Measurements from ENCODE around the gene MOGAT3.

Gene MOGAT3

DNA sequence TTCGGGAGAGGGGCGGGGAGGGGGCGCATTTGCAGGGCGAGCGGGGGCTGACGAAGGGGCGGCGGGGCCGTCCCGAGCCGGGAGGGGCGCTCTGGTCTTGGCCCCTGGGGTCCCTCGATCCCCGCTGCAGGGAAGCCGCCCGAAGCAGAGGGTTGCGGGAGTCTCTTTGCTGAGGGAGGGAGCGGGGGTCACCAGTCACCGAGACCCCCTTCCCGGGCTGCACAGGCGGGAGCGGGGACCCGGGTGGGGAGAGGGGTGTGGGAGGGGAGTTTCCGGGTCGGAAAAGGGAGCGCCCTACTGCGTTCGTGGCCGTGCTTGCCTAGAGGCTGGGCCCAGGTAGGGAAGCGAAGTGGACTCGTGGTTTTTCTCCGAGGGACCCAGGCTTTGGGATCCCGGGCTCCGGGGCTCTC, 46.1 kb downstream of the MOGAT3 start:
- Histone ChIP-seq H2AFZ (ENCODE audit: low read depth, low read length) (peak overlapping the region; percentile 29), H3K27me3 (ENCODE audit: control insufficient read depth in 1 of 2, insufficient read depth in 1 of 2, low read length in 2 of 2) (peaks cover 0 to 4% of the 10 kb centered on the region in 2 experiments), H3K4ac (ENCODE audit: low read depth in 1 of 2, low read length in 2 of 2) (peak overlapping the region in 1 of 2 experiments; percentile 42), H2BK15ac (ENCODE audit: low read depth, poor library complexity, severe bottlenecking) (peak overlapping the region; percentile 89), H2BK120ac (ENCODE audit: low read depth, low read length) (peak overlapping the region; percentile 54), H3K36me3 (ENCODE audit: control insufficient read depth in 1 of 2, insufficient read depth in 2 of 2, low read depth in 1 of 2, low read length in 2 of 2) (peaks cover 28 to 31% of the 10 kb centered on the region in 2 experiments), H3K4me1 (ENCODE audit: control insufficient read depth, insufficient read depth, low read depth, low read length) (peaks cover 20% of the 10 kb centered on the region), H4K8ac (ENCODE audit: low read length) (peak overlapping the region; percentile 52), H3K9ac (ENCODE audit: low read length) (peak overlapping the region; percentile 93), H3K9me3 (ENCODE audit: control insufficient read depth, low read length) (no peaks in the 10 kb centered on the region), H3K14ac (ENCODE audit: low read length in 2 of 2) (peak overlapping the region in 1 of 2 experiments; percentile 90), H2AK5ac (ENCODE audit: low read length, severe bottlenecking) (no peak overlapping the region), H3K4me2 (ENCODE audit: low read length, poor library complexity, severe bottlenecking) (peak overlapping the region; percentile 86), H3K79me1 (replicated peaks; ENCODE audit: low read length, poor library complexity, severe bottlenecking) (peaks cover 21% of the 10 kb centered on the region), H3K27ac (ENCODE audit: low read length, poor library complexity, severe bottlenecking) (peak overlapping the region; percentile 25), H2BK12ac (ENCODE audit: low read length in 2 of 2) (no peak overlapping the region), H3K18ac (ENCODE audit: low read depth in 1 of 2, low read length in 2 of 2) (peak overlapping the region; percentile 79 to 82), H3K4me3 (ENCODE audit: insufficient read depth in 1 of 2, low read depth in 1 of 2, low read length in 2 of 2) (peak overlapping the region; percentile 84 to 90), H2BK5ac (ENCODE audit: low read depth, low read length, poor library complexity, severe bottlenecking) (peak overlapping the region; percentile 81), H4K91ac (ENCODE audit: low read length) (peak overlapping the region; percentile 70), H3K23ac (ENCODE audit: low read length in 2 of 2) (peak overlapping the region in 1 of 2 experiments; percentile 23)
- WGBS: 1% methylated on average over 32 of the region's 34 CpGs
- DNase-seq: no peak

GRCh38 chr7:101153969-101154692, 46.7 kb downstream of the MOGAT3 start, which contains the start of gene AP1S1:
TSS of gene AP1S1 (plus strand) at chr7:101154476. CDS start at chr7:101154515, 39 bp downstream.
- Histone ChIP-seq H2BK12ac (ENCODE audit: low read length in 2 of 2) (peak within 1 kb of the TSS in 1 of 2 experiments; percentile 43), H3K23ac (ENCODE audit: low read length in 2 of 2) (peak within 1 kb of the TSS in 1 of 2 experiments; percentile 23), H3K4me2 (ENCODE audit: low read length, poor library complexity, severe bottlenecking) (peak within 1 kb of the TSS; percentile 86), H3K4me3 (ENCODE audit: insufficient read depth in 1 of 2, low read depth in 1 of 2, low read length in 2 of 2) (peak within 1 kb of the TSS; percentile 84 to 90), H3K4me1 (ENCODE audit: control insufficient read depth, insufficient read depth, low read depth, low read length) (peaks cover 16% of the 10 kb centered on the region), H2AK5ac (ENCODE audit: low read length, severe bottlenecking) (peak within 1 kb of the TSS; percentile 43), H2AFZ (ENCODE audit: low read depth, low read length) (peak within 1 kb of the TSS; percentile 29), H3K27me3 (ENCODE audit: control insufficient read depth in 1 of 2, insufficient read depth in 1 of 2, low read length in 2 of 2) (peaks cover 0 to 9% of the 10 kb centered on the region in 2 experiments), H3K27ac (ENCODE audit: low read length, poor library complexity, severe bottlenecking) (peak within 1 kb of the TSS; percentile 33), H3K79me1 (replicated peaks; ENCODE audit: low read length, poor library complexity, severe bottlenecking) (peaks cover 21% of the 10 kb centered on the region), H2BK5ac (ENCODE audit: low read depth, low read length, poor library complexity, severe bottlenecking) (peak within 1 kb of the TSS; percentile 81), H4K8ac (ENCODE audit: low read length) (peak within 1 kb of the TSS; percentile 52), H2BK15ac (ENCODE audit: low read depth, poor library complexity, severe bottlenecking) (peak within 1 kb of the TSS; percentile 89), H3K9ac (ENCODE audit: low read length) (peak within 1 kb of the TSS; percentile 93), H2BK120ac (ENCODE audit: low read depth, low read length) (peak within 1 kb of the TSS; percentile 54), H3K18ac (ENCODE audit: low read depth in 1 of 2, low read length in 2 of 2) (peak within 1 kb of the TSS; percentile 79 to 82), H3K4ac (ENCODE audit: low read depth in 1 of 2, low read length in 2 of 2) (peak within 1 kb of the TSS in 1 of 2 experiments; percentile 42), H3K14ac (ENCODE audit: low read length in 2 of 2) (peak within 1 kb of the TSS; percentile 57 to 90), H4K91ac (ENCODE audit: low read length) (peak within 1 kb of the TSS; percentile 70), H3K9me3 (ENCODE audit: control insufficient read depth, low read length) (no peaks in the 10 kb centered on the region), H3K36me3 (ENCODE audit: control insufficient read depth in 1 of 2, insufficient read depth in 2 of 2, low read depth in 1 of 2, low read length in 2 of 2) (peaks cover 24 to 27% of the 10 kb centered on the region in 2 experiments)
- DNase-seq: peak; percentile 91
- 7% methylated on average over 43 of the region's 51 CpGs for WGBS

- H2AFZ ChIP-seq (ENCODE audit: low read depth, low read length): no peak overlapping the region
- DNase-seq: no peak
- no peak overlapping the region for H2AK5ac ChIP-seq (ENCODE audit: low read length, severe bottlenecking)
- no peak overlapping the region for H3K4me2 ChIP-seq (ENCODE audit: low read length, poor library complexity, severe bottlenecking)
- H3K4me3 ChIP-seq (ENCODE audit: insufficient read depth in 1 of 2, low read depth in 1 of 2, low read length in 2 of 2): no peak overlapping the region
- no peak overlapping the region for H2BK5ac ChIP-seq (ENCODE audit: low read depth, low read length, poor library complexity, severe bottlenecking)
- no peak overlapping the region for H3K9ac ChIP-seq (ENCODE audit: low read length)
- H3K79me1 ChIP-seq (replicated peaks; ENCODE audit: low read length, poor library complexity, severe bottlenecking): peaks cover 15% of the 10 kb centered on the region
- WGBS: 83% methylated on average over 1 of the region's 2 CpGs
- H4K8ac ChIP-seq (ENCODE audit: low read length): no peak overlapping the region
- H3K27ac ChIP-seq (ENCODE audit: low read length, poor library complexity, severe bottlenecking): no peak overlapping the region
- no peak overlapping the region for H2BK12ac ChIP-seq (ENCODE audit: low read length in 2 of 2)
- no peak overlapping the region for H3K23ac ChIP-seq (ENCODE audit: low read length in 2 of 2)
- H2BK120ac ChIP-seq (ENCODE audit: low read depth, low read length): no peak overlapping the region
- H3K14ac ChIP-seq (ENCODE audit: low read length in 2 of 2): no peak overlapping the region
- peaks cover 12% of the 10 kb centered on the region for H3K4me1 ChIP-seq (ENCODE audit: control insufficient read depth, insufficient read depth, low read depth, low read length)
- no peaks in the 10 kb centered on the region for H3K9me3 ChIP-seq (ENCODE audit: control insufficient read depth, low read length)
- H2BK15ac ChIP-seq (ENCODE audit: low read depth, poor library complexity, severe bottlenecking): no peak overlapping the region
- peaks cover 0 to 17% of the 10 kb centered on the region in 2 experiments for H3K27me3 ChIP-seq (ENCODE audit: control insufficient read depth in 1 of 2, insufficient read depth in 1 of 2, low read length in 2 of 2)
- H3K18ac ChIP-seq (ENCODE audit: low read depth in 1 of 2, low read length in 2 of 2): no peak overlapping the region
- peaks cover 7 to 8% of the 10 kb centered on the region in 2 experiments for H3K36me3 ChIP-seq (ENCODE audit: control insufficient read depth in 1 of 2, insufficient read depth in 2 of 2, low read depth in 1 of 2, low read length in 2 of 2)
- H3K4ac ChIP-seq (ENCODE audit: low read depth in 1 of 2, low read length in 2 of 2): no peak overlapping the region
- no peak overlapping the region for H4K91ac ChIP-seq (ENCODE audit: low read length)
These were observed 48.8 kb downstream of the MOGAT3 start for GRCh38 chr7:101151908-101152651.
